B cell (primary cell): ENCODE data around the gene EPN1. TPM values are rescaled to one million over a fixed set of nuclear protein-coding genes. Genes with fewer than 3 reads are reported as not detected.

ENCODE experiments used
- ATAC-seq: fragments of 200-7000 bp; cut with Tn5 transposase; one replicate; pipeline ENCODE4 v1.10.0; 2021; ENCODE audit warnings: low read depth, mild to moderate bottlenecking, moderate number of reproducible peaks, moderate library complexity
- CTCF ChIA-PET: fragments of 350-600 bp; sonication (Branson Sonifier 250); formaldehyde crosslinking; loops from one replicate; lab custom pipeline; 2021; ENCODE audit warnings: antibody characterized with exemption, inconsistent platforms; lab: Charles Lee
- POLR2A ChIA-PET: fragments of 350-600 bp; sonication (Branson Sonifier 250); formaldehyde crosslinking; loops from one replicate; lab custom pipeline; 2021; ENCODE audit warnings: antibody characterized with exemption; lab: Charles Lee
- DNase-seq: peaks from one replicate; pipeline ENCODE4 v3.0.0; 2013
- H2AFZ ChIP-seq: 2 replicates; pipeline ENCODE4 v1.6.1; 2012; ENCODE audit warnings: mild to moderate bottlenecking, low read depth, low read length; ENCODE audit not compliant: insufficient read depth, poor library complexity, severe bottlenecking
- H3K27ac ChIP-seq, 2 donors: 1 replicate in 1 of 2; 2 replicates in 1 of 2; pipeline ENCODE4 v1.5.1; 2012 to 2013; ENCODE audit warnings: low read length in 2 of 2, mild to moderate bottlenecking in 2 of 2, moderate library complexity in 1 of 2
- H3K27me3 ChIP-seq, 4 experiments: fragments of 200-600 bp in 1 of 4; sonication (generic) in 1 of 4; replicated peaks in 1 of 4; 1 replicate in 2 of 4; 2 replicates in 2 of 4; pipeline versions ENCODE4 v1.6.1 to v1.7.0; 2013 to 2016; ENCODE audit warnings: low read length in 3 of 4, mild to moderate bottlenecking in 2 of 4, mixed read lengths in 1 of 4, moderate library complexity in 1 of 4; ENCODE audit not compliant: insufficient read depth in 4 of 4, control insufficient read depth in 3 of 4; ENCODE audit errors: control extremely low read depth in 1 of 4
- H3K36me3 ChIP-seq, 2 experiments: replicated peaks in 1 of 2; 1 replicate in 1 of 2; 2 replicates in 1 of 2; pipeline versions ENCODE4 v1.6.1 to v1.7.1; 2013; ENCODE audit warnings: low read length in 1 of 2; ENCODE audit not compliant: insufficient read depth in 2 of 2, control insufficient read depth in 1 of 2; ENCODE audit errors: control extremely low read depth in 1 of 2, extremely low read depth in 1 of 2
- H3K4me1 ChIP-seq, 2 donors: fragments of 200-600 bp in 1 of 2; sonication (generic) in 1 of 2; 1 replicate in 1 of 2; 2 replicates in 1 of 2; pipeline versions ENCODE4 v1.5.1 to v1.6.1; 2013 to 2017; ENCODE audit warnings: low read length in 2 of 2; ENCODE audit not compliant: control insufficient read depth in 2 of 2, insufficient read depth in 2 of 2
- H3K4me2 ChIP-seq: replicated peaks from 2 replicates; pipeline ENCODE3; 2012; ENCODE audit warnings: mild to moderate bottlenecking, low read depth, low read length; ENCODE audit not compliant: poor library complexity, severe bottlenecking
- H3K4me3 ChIP-seq, 5 experiments: fragments of 200-600 bp in 1 of 5; sonication (generic) in 1 of 5; 1 replicate in 3 of 5; 2 replicates in 2 of 5; pipeline versions ENCODE4 v1.5.1 to v1.7.0; 2011 to 2016; ENCODE audit warnings: low read length in 4 of 5, mild to moderate bottlenecking in 4 of 5, low read depth in 2 of 5, control low read depth in 1 of 5, moderate library complexity in 1 of 5; ENCODE audit not compliant: insufficient read depth in 1 of 5; ENCODE audit errors: control extremely low read depth in 1 of 5, extremely low read depth in 1 of 5
- H3K79me2 ChIP-seq: fragments of 200-600 bp; sonication (generic); one replicate; pipeline ENCODE4 v1.6.0; 2016; ENCODE audit warnings: low read length; ENCODE audit not compliant: control insufficient read depth, insufficient read depth
- H3K9ac ChIP-seq: fragments of 200-600 bp; sonication (generic); 2 replicates; pipeline ENCODE4 v1.6.1; 2017; ENCODE audit warnings: mild to moderate bottlenecking, low read length, moderate library complexity
- H3K9me3 ChIP-seq, 3 donors: one replicate each; pipeline versions ENCODE4 v1.6.1 to v1.7.1; 2013; ENCODE audit warnings: low read length in 2 of 3; ENCODE audit not compliant: control insufficient read depth in 2 of 3, insufficient read depth in 1 of 3; ENCODE audit errors: control extremely low read depth in 1 of 3
- H4K20me1 ChIP-seq: 2 replicates; pipeline ENCODE4 v1.6.0; 2012; ENCODE audit warnings: mild to moderate bottlenecking, low read length; ENCODE audit not compliant: insufficient read depth, control insufficient read depth, poor library complexity, severe bottlenecking
- H3K27ac Mint-ChIP-seq: one replicate; pipeline ENCODE4 v1.8.0; 2021; ENCODE audit warnings: mixed read lengths
- H3K27me3 Mint-ChIP-seq: one replicate; pipeline ENCODE4 v1.8.0; 2021; ENCODE audit warnings: mixed read lengths
- H3K4me1 Mint-ChIP-seq: one replicate; pipeline ENCODE4 v1.8.0; 2021; ENCODE audit warnings: mixed read lengths
- H3K4me3 Mint-ChIP-seq: one replicate; pipeline ENCODE4 v1.8.0; 2021; ENCODE audit warnings: mixed read lengths
- H3K9me3 Mint-ChIP-seq: one replicate; pipeline ENCODE4 v1.8.0; 2022; ENCODE audit warnings: mixed read lengths; ENCODE audit not compliant: insufficient read depth
- CTCF ChIP-seq: fragments of 200-600 bp; IDR thresholded peaks from one replicate; pipeline ENCODE4 v1.8.0; 2022; ENCODE audit warnings: antibody characterized with exemption, mild to moderate bottlenecking
- EZH2 ChIP-seq: IDR thresholded peaks from 2 replicates; pipeline ENCODE4 v1.6.1; 2012; ENCODE audit warnings: borderline replicate concordance, low read depth, mild to moderate bottlenecking, moderate library complexity, low read length; ENCODE audit not compliant: insufficient read depth, poor library complexity, severe bottlenecking
- WGBS: methylation state at CpG from one replicate; pipeline ENCODE4 v1.1.5; 2013; ENCODE audit warnings: missing lambda C conversion rate; ENCODE audit not compliant: insufficient coverage; 5-methylcytosine and 5-hydroxymethylcytosine counted together
- intact Hi-C: fragments of 100-400 bp; cut with micrococcal nuclease; formaldehyde crosslinking; loops from one replicate; pipeline ENCODE4 v1.10.0; 2022
- polyA plus RNA-seq: library from polyadenylated mRNA; depleted of rRNA; stranded (reverse); fragments of >200 nt; gene quantifications from 2 replicates; pipeline ENCODE4 v1.2.3, GENCODE V29; 2012
- total RNA-seq, 2 donors: library from RNA; stranded (reverse); fragments of 120-200 nt in 1 of 2; gene quantifications; 1 replicate in 1 of 2; 2 replicates in 1 of 2; pipeline versions ENCODE4 v1.2.3 to v1.2.4, GENCODE V29; 2013 to 2022

EPN1 gene
- total and polyA plus RNA-seq, 2 donors (not counting 1 experiment from before 2014, with no cell fraction given): 54.4 to 63.9 TPM

GRCh38 chr19:55654868-55655647 lies 20.0 kb upstream of the EPN1 start, which contains the start of gene U2AF2:
U2AF2 (plus strand) TSS chr19:55655035; CDS start chr19:55655105, 70 bp downstream.
- Histone ChIP-seq H3K9me3 (no peaks in the 10 kb centered on the region), H3K4me2 (peak within 1 kb of the TSS; percentile 87), H3K27ac (peak within 1 kb of the TSS; percentile 98 to 100), H3K4me3 (peak within 1 kb of the TSS; percentile 66 to 98 (median 92)), H3K4me1 (peaks cover 37 to 51% of the 10 kb centered on the region in 2 donors), H4K20me1 (peaks cover 47% of the 10 kb centered on the region), H2AFZ (peak within 1 kb of the TSS; percentile 85), H3K27me3 (no peaks in the 10 kb centered on the region), H3K9ac (peak within 1 kb of the TSS; percentile 93), H3K36me3 (peaks cover 0 to 42% of the 10 kb centered on the region in 2 experiments), H3K79me2 (peaks cover 53% of the 10 kb centered on the region)
- Mint-ChIP-seq H3K4me1 (peaks cover 56% of the 10 kb centered on the region), H3K4me3 (peak within 1 kb of the TSS; percentile 93), H3K27ac (peak within 1 kb of the TSS; percentile 96), H3K9me3 (no peaks in the 10 kb centered on the region), H3K27me3 (no peaks in the 10 kb centered on the region)
- ChIA-PET CTCF (interaction anchor here (0.6 to 3.9 kb wide), 14 partner anchors 11 to 401 kb away, joined by 3 to 87 read pairs (median 5); partner anchors contain the start of genes FIZ1, ZNF524, ZNF580 and ZNF581), POLR2A (interaction anchor here (0.6 to 1.7 kb wide), 21 partner anchors 10 to 1518 kb away, joined by 3 to 17 read pairs (median 5); partner anchors contain the start of genes EPN1, FIZ1, MBOAT7 and ZNF524)
- intact Hi-C loops: loop anchor here (1.0 kb wide), 4 partner anchors 12 to 396 kb away; partner anchors contain the start of genes EPN1, PPP6R1, ZNF581 and ZNF865
- WGBS: under 1% methylated on average over 80 of the region's 95 CpGs
- DNase-seq (peak; percentile 93), ATAC-seq (peak; percentile 48)
- no peak for TF ChIP-seq CTCF
- no peak for TF ChIP-seq EZH2
